Adrenal gland (tissue), 12 donors: ENCODE results near the gene CBX4. TPM values are rescaled to one million over a fixed set of nuclear protein-coding genes. Genes with fewer than 3 reads are reported as not detected.

ENCODE experiments used
- DNase-seq, 7 donors: peaks; one replicate each; pipeline ENCODE4 v3.0.0-alpha.2; 2019 to 2020
- H3K27ac ChIP-seq, 5 donors: fragments of 200-600 bp; sonication (generic) in 4 of 5; 1 replicate in 3 of 5; 2 replicates in 2 of 5; pipeline versions ENCODE4 v1.5.1 to v1.8.0; 2016 to 2020; ENCODE audit warnings: mild to moderate bottlenecking in 1 of 5
- H3K27me3 ChIP-seq: fragments of 200-600 bp; 2 replicates; pipeline ENCODE4 v1.8.0; 2021
- H3K36me3 ChIP-seq, 2 donors: fragments of 200-600 bp; replicated peaks in 1 of 2; 1 replicate in 1 of 2; 2 replicates in 1 of 2; pipeline versions ENCODE4 v1.5.1 to v1.8.0; 2018 to 2022
- H3K4me1 ChIP-seq, 2 donors: fragments of 200-600 bp; replicated peaks in 1 of 2; 1 replicate in 1 of 2; 2 replicates in 1 of 2; pipeline versions ENCODE4 v1.5.1 to v1.8.0; 2018 to 2021
- H3K4me3 ChIP-seq, 4 donors: fragments of 200-600 bp; sonication (generic) in 3 of 4; one replicate each; pipeline ENCODE4 v1.5.1; 2016 to 2018
- H3K9me3 ChIP-seq, 3 donors: fragments of 200-600 bp; sonication (generic) in 1 of 3; replicated peaks in 1 of 3; 1 replicate in 2 of 3; 2 replicates in 1 of 3; pipeline versions ENCODE4 v1.5.1 to v1.8.0; 2016 to 2021
- POLR2A ChIP-seq, 2 donors: fragments of 450-650 bp; IDR thresholded peaks; one replicate each; pipeline ENCODE4 v1.6.1; 2017; ENCODE audit warnings: antibody characterized with exemption in 2 of 2, mild to moderate bottlenecking in 2 of 2, moderate library complexity in 1 of 2
- WGBS, 4 donors: extraction: QIAGEN DNeasy Blood & Tissue Kit in 2 of 4; methylation state at CpG; one replicate each; pipeline versions ENCODE4 v1.1.5 to v1.1.7; 2013 to 2017; 5-methylcytosine and 5-hydroxymethylcytosine counted together
- intact Hi-C, 2 donors: fragments of 100-400 bp; cut with DNase I; formaldehyde crosslinking; loops; one replicate each; pipeline versions ENCODE4 v1.14.1 to v1.15.0; 2022 to 2023
- polyA plus RNA-seq, 3 donors: library from polyadenylated mRNA; stranded (reverse); fragments of 200-250 nt in 2 of 3; fragments of 350-450 nt in 1 of 3; fragmentation: Illumina TruSeq in 1 of 3; extraction: RNeasy Lipid Tissue Mini Kit (QIAGEN cat#74804) in 1 of 3; gene quantifications; one replicate each; pipeline ENCODE4 v1.2.3, GENCODE V29; 2013 to 2014
- total RNA-seq, 9 donors: library from RNA; depleted of rRNA in 4 of 9; stranded (reverse); fragments of >200 nt in 4 of 9; fragments of 120-200 nt in 1 of 9; fragmentation: NEBNext Ultra II Directional in 1 of 9; extraction: Animal tissue kit (Norgen Biotek cat#: 25700) in 1 of 9; gene quantifications; one replicate each; pipeline versions ENCODE4 v1.1.0 to v1.2.4, GENCODE V29; 2013 to 2023
- TF ChIP-seq, protein P1 (sequence below), 6 experiments: fragments of 450-650 bp in 4 of 6; fragments of 200-600 bp in 2 of 6; sonication (generic) in 1 of 6; IDR thresholded peaks; 1 replicate in 5 of 6; 2 replicates in 1 of 6; pipeline versions ENCODE4 v1.5.1 to v1.8.0; 2016 to 2021; ENCODE audit warnings: antibody characterized with exemption in 6 of 6, mild to moderate bottlenecking in 2 of 6, moderate library complexity in 1 of 6
- donor health status: healthy with polysubstance abuse.
- donor health status: Bipolar disorder and iron deficiency.
- donor health status: DM: yes; HTN: yes; CAD: no.
- donor health status: DM: no; HTN: no; CAD: no.
- donor health status: DM: no; HTN: no; CAD: no.
- donor health status: DM: yes; HTN: yes; CAD: no.

The CBX4 gene
- total and polyA plus RNA-seq, 12 donors = 5.4 to 39.3 (median 17.0) TPM

GRCh38 chr17:79843474-79843815 is 4.2 kb upstream of the CBX4 start:
- no peaks in the 10 kb centered on the region for H3K9me3 ChIP-seq
- TF ChIP-seq, protein P1, sequence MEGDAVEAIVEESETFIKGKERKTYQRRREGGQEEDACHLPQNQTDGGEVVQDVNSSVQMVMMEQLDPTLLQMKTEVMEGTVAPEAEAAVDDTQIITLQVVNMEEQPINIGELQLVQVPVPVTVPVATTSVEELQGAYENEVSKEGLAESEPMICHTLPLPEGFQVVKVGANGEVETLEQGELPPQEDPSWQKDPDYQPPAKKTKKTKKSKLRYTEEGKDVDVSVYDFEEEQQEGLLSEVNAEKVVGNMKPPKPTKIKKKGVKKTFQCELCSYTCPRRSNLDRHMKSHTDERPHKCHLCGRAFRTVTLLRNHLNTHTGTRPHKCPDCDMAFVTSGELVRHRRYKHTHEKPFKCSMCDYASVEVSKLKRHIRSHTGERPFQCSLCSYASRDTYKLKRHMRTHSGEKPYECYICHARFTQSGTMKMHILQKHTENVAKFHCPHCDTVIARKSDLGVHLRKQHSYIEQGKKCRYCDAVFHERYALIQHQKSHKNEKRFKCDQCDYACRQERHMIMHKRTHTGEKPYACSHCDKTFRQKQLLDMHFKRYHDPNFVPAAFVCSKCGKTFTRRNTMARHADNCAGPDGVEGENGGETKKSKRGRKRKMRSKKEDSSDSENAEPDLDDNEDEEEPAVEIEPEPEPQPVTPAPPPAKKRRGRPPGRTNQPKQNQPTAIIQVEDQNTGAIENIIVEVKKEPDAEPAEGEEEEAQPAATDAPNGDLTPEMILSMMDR (IDR thresholded peaks at IDR 0.05) = no peak
- TF ChIP-seq POLR2A (IDR thresholded peaks at IDR 0.05) = no peak
- H3K4me1 ChIP-seq = peaks cover 26 to 50% of the 10 kb centered on the region in 2 donors
- H3K36me3 ChIP-seq = no peaks in the 10 kb centered on the region
- intact Hi-C loops = loop anchor here (5.0 to 10.0 kb wide), 3 partner anchors 99 to 149 kb away; no protein-coding TSS in a partner anchor
- H3K27ac ChIP-seq = peak overlapping the region in 1 of 5 donors; percentile 52
- H3K27me3 ChIP-seq = peaks cover 34% of the 10 kb centered on the region
- 0 to 2% (median 0%) methylated on average over 8 to 39 of the region's 39 CpGs for WGBS, 4 donors
- DNase-seq = peak in 3 of 7 donors; percentile 26 to 47 (median 46)
- H3K4me3 ChIP-seq = peak overlapping the region in 3 of 4 donors; percentile 40 to 74 (median 47)

- WGBS, 4 donors = 18 to 37% (median 29%) methylated on average over 29 to 66 of the region's 66 CpGs
- intact Hi-C loops = loop anchor here (5.0 to 10.0 kb wide), 3 partner anchors 98 to 149 kb away; no protein-coding TSS in a partner anchor
These were observed 3.6 kb upstream of the CBX4 start for GRCh38 chr17:79842656-79843473.

GRCh38 chr17:79842136-79842655 is 3.0 kb upstream of the CBX4 start:
- H3K4me1 ChIP-seq = peaks cover 35 to 58% of the 10 kb centered on the region in 2 donors
- no peak for TF ChIP-seq POLR2A (IDR thresholded peaks at IDR 0.05)
- TF ChIP-seq, protein P1 (IDR thresholded peaks at IDR 0.05) = no peak
- H3K9me3 ChIP-seq = no peaks in the 10 kb centered on the region
- no peak overlapping the region for H3K4me3 ChIP-seq
- intact Hi-C loops = loop anchor here (5.0 to 10.0 kb wide), 3 partner anchors 97 to 150 kb away; no protein-coding TSS in a partner anchor
- H3K36me3 ChIP-seq = no peaks in the 10 kb centered on the region
- WGBS, 4 donors = 0 to 22% (median 19%) methylated on average over 1 to 20 of the region's 20 CpGs
- H3K27ac ChIP-seq = no peak overlapping the region
- peak in 1 of 7 donors; percentile 35 for DNase-seq
- peaks cover 34% of the 10 kb centered on the region for H3K27me3 ChIP-seq

More at GRCh38 chr17:79842656-79843473, 3.6 kb upstream of the CBX4 start:
- peaks cover 34% of the 10 kb centered on the region for H3K27me3 ChIP-seq
- no peaks in the 10 kb centered on the region for H3K36me3 ChIP-seq
- H3K27ac ChIP-seq = no peak overlapping the region
- DNase-seq = peak in 2 of 7 donors; percentile 28 to 30
- no peak for TF ChIP-seq POLR2A (IDR thresholded peaks at IDR 0.05)
- TF ChIP-seq, protein P1 (IDR thresholded peaks at IDR 0.05) = no peak
- H3K9me3 ChIP-seq = no peaks in the 10 kb centered on the region
- H3K4me3 ChIP-seq = peak overlapping the region in 2 of 4 donors; percentile 47 to 74
- peaks cover 28 to 52% of the 10 kb centered on the region in 2 donors for H3K4me1 ChIP-seq

DNA sequence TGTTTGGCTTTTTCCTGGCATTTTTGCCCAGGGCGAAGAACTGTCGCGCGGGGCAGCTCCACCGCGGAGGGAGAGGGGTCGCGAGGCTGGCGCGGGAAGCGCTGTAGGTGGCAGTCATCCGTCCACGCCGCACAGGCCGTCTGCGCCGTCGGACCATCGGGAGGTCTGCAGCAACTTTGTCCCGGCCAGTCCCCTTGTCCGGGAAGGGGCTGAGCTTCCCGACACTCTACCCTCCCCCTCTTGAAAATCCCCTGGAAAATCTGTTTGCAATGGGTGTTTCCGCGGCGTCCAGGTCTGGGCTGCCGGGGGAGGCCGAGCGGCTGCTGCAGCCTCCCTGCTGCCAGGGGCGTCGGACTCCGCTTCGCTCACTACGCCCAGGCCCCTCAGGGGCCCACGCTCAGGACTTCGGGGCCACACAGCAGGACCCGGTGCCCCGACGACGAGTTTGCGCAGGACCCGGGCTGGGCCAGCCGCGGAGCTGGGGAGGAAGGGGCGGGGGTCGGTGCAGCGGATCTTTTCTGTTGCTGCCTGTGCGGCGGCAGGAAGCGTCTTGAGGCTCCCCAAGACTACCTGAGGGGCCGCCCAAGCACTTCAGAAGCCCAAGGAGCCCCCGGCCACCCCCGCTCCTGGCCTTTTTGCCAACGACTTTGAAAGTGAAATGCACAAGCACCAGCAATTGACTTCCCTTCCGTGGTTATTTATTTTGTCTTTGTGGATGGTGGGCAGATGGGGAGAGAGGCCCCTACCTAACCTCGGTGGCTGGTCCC is 2.3 kb upstream of the CBX4 start:
- no peak overlapping the region for H3K27ac ChIP-seq
- whole genome bisulfite sequencing, 4 donors = 8 to 14% (median 10%) methylated on average over 10 to 55 of the region's 55 CpGs
- peaks cover 41 to 65% of the 10 kb centered on the region in 2 donors for H3K4me1 ChIP-seq

More for the DNA sequence above, 2.3 kb upstream of the CBX4 start:
- no peak for TF ChIP-seq POLR2A (IDR thresholded peaks at IDR 0.05)
- TF ChIP-seq, protein P1 (IDR thresholded peaks at IDR 0.05) = no peak
- Histone ChIP-seq H3K9me3 (no peaks in the 10 kb centered on the region), H3K27me3 (peaks cover 34% of the 10 kb centered on the region), H3K36me3 (no peaks in the 10 kb centered on the region), H3K4me3 (no peak overlapping the region)
- intact Hi-C loops = loop anchor here (2.0 to 10.0 kb wide), 4 partner anchors 43 to 151 kb away; no protein-coding TSS in a partner anchor
- peak in 1 of 7 donors; percentile 28 for DNase-seq
